Activated gamma-delta T cell (primary cell): ENCODE data around the gene RSAD1.

Experiments
- DNase-seq: peaks from one replicate; lab custom pipeline; 2025; lab: John Stamatoyannopoulos, UW

RSAD1 gene

DNA sequence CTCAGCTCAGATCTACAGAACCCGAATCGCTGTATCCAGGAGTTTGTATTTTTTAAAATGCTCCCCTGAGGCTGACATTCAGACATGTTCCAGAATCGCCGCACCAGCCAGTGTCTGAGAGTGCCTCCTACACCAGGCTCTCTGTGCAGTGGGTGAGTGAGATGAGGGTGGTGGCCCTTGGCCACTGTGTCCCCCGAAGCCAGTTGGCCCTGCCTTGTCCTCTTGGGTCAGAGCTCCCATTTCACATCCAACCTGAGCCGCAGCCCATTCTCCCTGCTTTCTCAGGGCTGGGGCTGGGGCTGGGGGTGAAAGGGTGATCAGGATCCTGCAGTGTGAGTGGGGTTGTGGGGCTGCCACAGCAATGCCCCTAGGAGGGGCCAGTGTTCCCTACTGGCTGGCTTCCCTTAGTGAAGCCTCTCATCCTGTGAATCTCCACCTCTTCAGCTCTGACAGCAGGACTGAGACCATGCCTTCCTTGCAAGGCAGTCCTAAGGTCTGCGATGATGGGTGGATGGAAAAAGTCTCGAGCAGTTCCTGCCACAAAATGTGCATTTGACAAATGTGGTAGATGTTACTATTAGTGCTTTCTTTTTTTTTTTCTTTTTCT, 16.7 kb downstream of the RSAD1 start:
- no peak for DNase-seq

DNA sequence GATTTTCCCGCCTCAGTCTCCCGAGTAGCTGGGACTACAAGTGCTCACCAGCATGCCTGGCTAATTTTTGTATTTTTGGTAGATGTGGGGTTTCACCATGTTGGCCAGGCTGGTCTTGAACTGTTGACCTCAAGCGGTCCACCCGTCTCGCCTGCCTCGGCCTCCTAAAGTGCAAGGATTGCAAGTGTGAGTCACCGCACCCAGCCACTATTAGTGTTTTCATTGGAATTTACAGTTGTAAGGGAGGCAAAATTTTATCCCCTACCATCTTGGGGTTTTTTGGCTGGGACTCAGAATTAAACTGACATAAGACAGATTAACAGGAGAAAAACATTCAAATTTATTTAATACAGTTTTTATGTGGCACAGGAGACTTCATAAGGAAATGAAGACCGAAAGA, 17.3 kb downstream of the RSAD1 start:
- no peak for DNase-seq

DNA sequence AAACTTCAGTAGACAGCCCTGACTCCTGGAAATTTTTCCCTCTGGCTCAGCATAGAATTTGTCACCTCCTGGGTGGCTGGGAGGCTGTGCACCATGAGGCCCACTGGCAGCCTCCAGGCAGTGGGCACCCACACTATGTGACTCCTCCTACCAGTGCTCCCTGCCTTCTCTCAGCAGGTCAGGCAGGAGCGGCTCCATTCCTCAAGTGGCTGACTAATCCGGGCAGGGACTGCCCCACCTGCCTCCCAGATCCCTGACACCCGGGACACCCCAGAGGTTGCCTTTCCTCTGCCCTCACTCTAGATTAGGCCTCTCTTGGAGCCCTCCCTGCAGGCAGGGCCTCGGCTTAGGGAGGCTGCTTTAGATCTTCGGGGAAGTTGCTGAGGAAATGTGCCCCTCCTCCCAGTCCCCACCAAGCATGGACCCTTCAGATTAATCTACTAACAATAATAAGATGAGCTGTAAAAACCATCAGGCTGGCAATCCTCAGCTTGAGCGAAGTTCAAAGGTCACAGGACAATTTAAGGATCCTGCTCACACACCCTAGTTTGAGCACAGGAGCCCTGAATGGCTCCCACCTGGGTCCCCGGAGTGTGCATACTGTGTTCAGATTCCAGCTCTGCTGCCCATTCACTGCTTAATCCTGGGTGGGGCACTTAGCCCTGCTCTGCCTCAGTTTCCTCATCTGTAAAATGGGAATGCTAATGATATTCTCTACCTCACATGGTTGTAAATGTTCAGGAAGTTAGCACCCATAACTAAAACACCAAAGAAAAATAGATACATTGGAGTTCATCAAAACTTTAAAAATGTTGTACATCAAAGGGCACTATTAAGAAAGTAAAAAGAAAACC, 19.6 kb downstream of the RSAD1 start:
- DNase-seq, result no peak

DNA sequence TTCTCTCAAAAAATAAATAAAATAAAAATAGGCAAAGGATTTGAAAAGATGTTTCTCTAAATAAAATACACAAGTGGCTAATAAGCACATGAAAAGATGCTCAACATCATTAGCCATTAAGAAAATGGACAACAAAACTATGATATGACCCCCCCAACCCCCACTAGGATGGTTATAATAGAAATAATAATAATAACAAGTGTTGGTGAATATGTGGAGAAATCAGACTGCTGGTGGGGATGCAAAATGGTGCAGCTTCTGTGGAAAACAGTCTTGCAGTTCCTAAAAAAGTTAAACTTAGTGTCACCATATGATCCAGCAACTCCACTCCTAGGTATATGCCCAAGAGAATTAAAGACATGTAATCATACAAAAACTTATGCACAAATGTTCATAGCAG, 20.6 kb downstream of the RSAD1 start:
- DNase-seq, result no peak

DNA sequence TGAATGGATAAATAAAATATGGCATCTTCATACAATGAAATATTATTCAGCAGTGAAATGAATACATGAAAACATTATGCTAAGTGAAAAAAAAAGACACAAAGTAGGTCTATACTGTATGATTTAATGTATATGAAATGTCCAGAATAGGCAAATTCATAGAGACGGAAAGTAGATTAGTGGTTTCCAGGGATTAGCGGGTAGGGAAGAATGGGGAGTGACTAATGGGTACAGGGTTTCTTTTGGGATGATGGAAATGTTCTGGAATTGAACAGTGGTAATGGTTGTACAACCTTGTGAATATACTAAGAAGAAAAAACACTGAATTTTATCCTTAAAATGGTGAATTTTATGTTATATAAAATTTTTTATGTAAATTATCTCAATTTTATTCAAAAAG, 21.1 kb downstream of the RSAD1 start:
- DNase-seq, result no peak

DNA sequence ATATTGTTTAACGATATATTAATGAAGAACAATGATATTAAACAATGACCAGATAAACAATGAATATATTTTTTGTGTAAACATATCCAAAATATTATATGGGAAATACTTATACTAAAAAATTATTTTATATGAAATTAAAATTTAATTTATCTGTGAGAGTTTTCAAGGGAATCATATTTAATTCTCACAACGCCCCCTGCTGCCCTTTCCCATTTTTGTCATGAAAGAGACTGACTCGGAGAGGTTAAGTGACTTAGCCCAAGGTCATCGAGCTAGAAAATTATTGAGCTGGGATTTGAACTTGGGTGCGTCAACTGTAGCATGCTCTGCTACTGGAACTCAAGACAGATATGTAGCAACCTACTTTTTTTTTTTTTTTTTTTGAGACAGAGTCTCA, 22.4 kb downstream of the RSAD1 start:
- DNase-seq, result no peak

DNA sequence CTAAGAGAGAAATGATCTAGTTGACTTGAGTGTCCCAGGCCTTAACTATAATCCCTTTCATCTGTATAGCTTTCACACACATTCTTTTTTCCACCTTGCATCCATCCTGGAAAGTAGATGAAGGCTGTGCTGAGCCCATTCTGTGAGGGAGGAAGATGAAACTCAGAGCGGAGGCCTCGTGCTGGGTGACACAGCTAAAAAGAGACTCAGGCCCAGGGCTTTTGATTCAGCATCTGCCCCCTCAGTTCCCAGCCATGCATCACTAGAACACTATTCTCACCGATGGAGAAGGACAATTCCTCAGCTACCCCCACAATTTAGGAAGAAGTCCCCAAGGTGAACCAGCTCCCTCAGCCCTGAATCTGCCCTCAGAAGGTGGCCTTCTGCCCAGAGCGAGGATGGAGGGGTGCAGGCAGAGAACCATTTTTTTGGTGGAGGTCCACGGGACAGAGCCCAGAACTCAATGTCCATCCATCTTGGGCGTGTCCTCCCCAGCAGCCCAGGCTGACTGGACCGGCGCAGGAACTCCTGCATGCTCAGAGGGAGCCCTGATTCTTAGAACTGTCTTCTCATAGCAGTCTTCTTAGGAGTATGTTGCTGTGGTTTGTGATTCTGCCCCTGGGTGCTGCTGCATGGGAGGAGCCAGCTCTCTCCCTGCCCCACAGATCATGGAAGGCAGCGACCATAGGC, 23.8 kb downstream of the RSAD1 start:
- DNase-seq, result no peak

DNA sequence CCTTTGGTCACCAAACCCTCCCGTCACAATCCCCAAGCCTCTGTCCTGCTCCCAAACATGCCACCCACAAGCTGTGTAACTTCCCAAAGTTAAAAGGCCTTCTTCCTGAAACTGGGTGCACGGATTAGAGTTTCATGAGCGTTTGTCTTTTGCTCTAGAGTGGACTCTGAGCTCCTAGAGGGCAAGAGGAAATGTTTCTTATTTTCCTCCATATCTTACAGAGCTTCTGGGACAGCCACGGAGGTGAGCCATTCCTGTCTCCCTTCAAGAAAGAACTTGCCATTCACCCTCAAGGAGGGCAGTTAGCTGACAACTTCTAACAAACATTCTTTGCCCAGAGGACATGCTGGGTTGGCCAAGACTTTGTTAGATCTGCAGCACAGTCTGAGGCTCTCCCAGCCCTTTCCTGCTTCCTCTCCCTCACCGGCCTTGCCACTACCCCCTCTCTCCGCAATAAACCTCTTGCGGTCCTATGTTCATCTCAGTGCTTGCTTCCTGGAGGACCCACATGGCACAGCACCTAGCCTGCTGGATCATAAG, 27.0 kb downstream of the RSAD1 start:
- no peak for DNase-seq

DNA sequence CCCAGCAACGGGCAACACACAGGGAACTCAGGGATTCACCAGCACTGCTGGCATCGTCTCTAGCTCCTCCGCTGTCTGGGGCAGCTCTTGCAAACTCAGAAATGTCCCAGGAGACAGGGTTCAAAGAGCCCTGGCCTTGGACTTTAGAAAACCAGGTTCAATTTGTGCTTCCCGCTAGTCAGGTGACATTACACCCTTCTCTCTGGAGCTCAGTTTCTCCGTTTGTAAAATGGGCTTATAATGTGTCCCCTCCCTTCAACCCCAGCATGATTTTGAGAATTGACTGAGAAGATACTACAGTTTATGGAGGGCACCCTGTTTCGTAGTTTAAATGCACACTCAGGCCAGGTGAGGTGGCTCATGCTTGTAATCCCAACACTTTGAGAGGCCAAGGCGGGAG, 27.6 kb downstream of the RSAD1 start:
- DNase-seq, result no peak

DNA sequence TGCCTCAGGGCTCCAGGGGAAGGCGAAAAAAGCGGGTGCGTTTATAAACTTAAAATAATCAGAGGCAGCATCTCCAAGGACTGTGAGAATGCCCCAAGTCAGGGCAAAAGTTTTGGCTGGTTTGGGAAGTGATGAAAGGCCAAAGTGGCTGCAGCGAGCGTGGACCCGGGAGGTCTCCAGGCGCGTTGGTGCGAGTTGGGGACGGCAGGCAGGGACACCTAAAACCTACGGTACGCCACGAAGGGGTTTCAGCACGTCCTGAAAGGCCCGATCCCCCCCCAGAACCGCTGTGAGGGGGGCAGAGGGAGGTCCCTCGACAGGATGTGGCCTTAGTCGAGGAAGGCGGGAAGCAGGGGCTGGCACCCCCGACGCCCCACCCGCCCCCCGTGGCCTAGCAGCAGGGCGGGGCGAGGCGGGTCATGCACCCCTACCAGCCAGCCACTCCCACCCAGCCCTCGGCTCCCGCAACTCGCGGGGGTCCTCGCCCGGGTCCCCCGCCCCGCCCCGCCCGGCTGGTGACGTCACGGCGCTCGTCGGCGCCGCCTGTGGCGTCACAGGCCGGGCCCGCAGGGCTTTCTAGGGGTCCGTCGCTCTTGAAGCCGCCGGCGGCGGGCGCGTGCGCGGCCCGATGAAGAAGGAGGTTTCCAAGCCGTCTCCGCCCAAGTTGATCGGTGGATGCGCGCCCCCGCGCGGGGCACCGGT, 29.4 kb downstream of the RSAD1 start, which contains the start of gene MYCBPAP:
TSS of gene MYCBPAP (plus strand) at position 569 of the 702 bp plus-strand sequence. CDS start 236 bp downstream, outside the sequence.
- DNase-seq, result peak; percentile 85

DNA sequence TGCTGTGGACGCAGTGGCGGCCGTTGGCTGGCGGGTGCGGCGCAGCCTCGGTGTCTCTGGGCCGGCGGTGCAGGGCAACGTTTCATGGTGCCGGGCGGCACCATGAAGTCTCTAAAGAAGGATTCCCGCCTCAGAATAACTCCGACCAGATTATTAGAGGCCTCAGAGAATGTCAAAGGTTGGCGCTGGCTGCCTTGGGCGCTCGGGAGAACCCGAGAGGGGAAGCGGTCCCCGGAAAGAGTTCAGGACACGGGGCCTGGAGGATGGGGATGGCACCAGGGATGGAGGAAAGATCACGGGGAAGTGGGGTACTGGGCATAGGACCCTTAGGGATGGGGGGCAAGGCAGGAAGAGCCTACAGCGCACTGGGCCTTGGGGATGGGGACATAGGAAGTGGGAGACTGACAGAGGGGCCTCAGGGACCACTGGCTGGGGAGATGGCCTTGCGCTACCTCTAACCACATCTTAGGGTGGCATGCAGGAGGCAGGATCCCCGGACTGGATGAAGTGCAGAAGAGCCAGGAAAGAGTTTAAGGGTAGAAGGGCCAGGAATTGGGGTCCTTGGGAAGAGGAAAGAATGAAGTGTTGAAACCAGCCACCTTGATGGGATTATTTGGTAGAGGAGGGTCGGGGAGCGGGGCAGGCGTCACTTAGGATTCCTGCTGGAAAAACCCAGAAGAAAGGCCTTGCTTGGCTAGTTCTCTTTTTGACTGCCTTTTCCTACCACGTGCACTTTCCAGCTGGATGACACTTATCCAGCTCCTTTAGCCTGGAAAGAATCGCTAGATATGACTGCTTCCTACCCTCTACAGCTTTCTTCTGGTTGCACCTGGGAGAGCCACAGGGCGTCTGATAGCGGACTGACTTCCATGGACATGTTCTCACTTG, 30.2 kb downstream of the RSAD1 start:
- no peak for DNase-seq

DNA sequence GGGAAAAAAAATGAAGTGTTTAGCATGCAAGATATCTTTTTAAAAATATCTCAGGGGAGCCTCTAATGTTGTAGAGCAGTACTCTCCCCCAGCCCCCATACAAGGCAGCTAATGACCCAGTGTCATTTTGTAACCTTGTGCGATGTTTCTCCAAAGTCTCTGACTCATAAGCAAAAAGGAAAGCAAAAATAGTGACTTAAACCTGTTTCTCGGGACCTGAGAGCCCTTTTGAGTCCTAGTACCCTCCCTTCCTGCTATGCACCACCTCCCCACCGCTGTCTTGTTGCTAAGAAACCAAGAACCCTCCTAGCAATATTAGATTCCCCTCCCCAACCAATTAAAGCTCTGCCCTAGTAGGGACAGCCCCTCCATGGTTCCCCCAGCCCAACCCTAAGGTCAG, 32.4 kb downstream of the RSAD1 start:
- DNase-seq, result no peak

DNA sequence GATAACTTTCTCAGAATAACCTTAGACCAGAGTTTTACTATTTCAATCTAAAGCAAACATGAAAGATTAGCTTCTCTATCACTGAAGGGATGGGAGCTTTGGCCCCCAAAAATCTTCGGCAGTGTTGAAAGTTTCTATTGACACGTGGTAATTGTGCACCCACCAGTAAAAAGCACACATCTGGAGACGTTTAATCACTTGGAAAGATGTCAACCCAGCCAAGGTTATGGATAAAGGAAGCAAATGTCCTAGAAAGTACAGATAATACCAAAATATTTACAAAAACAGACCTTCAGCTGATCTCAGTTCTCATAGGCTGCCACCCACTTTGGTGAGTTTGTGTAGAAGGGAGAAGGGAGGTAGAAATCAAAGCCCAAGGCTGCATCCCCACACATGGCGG, 34.8 kb downstream of the RSAD1 start:
- DNase-seq, result no peak

DNA sequence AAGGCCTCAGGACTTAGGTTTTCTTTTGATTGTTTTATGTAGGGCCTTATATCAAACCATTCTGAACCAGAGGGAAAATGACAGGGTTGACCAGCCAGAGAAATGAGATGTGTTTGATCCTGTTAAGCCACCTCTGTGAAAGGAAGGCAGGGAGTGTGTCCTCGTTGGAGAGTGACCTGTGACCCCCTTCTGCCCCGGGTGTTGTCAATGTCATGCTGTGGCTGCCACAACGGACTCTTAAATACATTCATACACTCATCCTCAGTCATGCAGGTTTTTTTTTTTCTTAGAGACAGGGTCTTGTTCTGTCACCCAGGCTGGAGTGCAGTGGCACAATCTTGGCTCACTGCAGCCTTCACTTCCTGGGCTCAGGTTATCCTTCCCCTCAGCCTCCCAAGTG, 35.7 kb downstream of the RSAD1 start:
- no peak for DNase-seq

DNA sequence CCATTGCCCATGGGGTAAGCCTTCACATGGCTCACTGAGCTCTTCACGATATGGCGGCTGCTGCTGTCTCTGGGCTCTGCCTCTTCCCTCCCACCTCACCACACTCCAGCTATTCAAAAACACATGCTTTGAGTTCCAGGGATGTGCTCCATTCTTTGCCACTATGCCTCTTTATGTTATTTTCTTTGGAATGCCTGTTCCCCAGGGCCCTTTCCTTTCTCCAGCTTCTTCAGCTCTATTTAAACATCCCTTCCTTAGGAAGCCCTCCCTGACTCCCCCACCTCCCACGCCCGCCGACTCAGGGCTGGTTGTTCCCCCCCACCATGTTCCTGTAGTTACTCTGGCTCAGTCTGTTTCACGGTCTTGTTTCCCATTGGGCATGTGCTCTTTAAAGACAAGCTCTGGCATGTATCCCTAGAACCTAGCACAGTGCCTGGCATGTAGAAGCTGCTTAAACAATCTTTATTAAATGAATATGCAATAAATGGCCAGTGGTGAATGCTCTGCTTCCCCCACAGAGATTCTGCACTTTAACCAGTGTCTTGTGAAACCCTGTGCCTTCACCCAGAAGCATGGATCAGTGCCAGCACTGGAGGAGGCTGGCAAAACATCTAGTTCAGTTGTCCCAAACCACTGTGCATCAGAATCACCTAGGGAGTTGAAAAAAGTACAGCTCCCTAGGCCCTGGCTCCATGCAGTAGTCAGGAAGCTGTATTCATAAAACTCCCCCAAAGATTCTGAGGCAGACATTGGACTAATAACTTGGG, 36.5 kb downstream of the RSAD1 start:
- DNase-seq, result no peak

DNA sequence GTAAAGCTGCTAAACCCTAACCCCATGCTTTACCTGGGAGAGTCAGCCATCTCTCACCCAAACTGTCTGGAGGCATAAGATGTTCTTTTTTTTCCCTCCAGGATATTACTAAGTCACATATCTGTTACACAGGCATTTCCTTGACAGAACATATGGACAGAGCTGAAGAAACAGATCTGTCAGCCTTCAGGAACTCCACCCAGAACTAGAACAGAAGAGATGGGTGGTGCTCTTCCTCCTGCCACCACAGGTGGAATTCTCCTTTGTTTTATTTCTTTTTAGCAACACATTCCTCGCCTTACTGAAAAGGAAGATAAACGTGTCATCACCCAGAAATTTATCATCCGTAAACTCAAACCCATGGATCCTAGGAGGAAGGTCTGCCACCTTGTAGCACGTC, 38.4 kb downstream of the RSAD1 start:
- no peak for DNase-seq

DNA sequence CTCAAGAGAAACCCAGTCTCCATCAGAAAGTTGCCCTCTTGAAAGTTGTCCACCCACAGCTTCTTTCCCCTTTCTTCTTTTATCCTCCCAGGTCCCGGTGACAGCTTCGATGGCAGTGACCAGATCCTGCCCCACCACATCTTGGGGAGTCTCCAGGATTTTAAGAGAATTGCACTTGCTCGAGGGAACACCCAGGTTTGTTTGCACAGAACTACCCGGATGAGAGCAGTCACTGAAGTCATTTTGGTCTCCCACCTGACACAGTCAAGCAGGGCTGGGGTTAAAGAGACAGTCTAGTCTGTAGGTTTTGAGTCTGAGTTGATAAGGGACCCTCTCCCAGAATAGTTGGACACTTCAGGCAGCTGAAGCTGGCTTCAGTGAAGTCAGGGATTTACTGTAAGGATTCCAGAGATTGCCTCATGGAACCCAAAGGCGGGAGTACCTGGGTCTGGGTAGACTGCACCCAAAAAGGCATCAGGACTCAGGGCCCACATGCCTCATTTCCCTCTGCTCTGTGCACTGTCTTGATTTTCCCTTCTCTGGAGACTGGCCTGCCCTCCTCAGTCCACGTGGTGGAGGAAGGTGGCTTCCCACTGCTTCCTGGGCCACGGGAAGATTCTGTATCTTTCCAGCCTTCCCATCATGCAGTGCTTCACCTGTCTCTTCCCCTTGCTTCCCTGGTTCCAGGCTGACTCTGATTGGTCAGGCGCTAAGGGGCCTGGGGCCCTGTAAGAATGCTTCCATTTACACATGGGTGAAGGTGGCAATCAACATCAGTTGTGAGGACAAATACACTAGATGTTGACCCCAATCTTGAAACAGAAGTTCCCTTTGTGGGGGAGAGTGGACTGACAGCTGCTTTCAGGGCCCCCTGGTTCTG, 39.1 kb downstream of the RSAD1 start:
- DNase-seq, result no peak

DNA sequence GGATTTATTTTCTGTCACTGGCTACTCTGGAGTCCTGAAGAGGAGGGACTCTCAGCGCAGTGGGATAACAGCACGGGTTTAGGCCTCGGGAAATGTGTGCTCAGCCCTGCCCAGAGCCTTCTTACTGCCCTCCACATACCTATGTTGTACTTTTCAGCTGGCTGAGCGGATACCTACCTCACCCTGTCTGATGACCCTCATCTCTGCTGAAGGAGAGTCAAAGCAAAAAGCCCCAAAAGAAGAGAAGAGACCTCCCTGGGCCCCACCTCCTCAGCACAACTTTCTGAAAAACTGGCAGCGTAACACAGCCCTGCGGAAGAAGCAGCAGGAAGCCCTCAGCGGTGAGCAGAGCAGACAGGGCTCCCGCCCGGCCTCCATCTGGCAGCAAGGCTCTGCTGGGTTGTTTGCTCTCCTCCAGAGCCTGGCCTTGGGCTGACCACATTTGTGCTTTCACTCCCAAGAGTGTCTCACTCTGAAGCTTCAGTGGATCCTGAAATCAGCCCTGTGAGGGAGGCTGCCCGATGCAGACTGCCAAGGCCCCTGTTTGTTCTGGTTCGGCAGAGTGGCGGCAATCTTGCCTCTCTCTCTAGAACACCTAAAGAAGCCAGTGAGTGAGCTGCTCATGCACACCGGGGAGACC, 39.8 kb downstream of the RSAD1 start:
- DNase-seq, result no peak
